ENCODE results near the gene MCUR1.
"Not testable (repeated sequence)": the region's sequence is repeated elsewhere in the genome, so short reads cannot be mapped to it uniquely, and the experiment has no call there.

MCUR1 gene

DNA sequence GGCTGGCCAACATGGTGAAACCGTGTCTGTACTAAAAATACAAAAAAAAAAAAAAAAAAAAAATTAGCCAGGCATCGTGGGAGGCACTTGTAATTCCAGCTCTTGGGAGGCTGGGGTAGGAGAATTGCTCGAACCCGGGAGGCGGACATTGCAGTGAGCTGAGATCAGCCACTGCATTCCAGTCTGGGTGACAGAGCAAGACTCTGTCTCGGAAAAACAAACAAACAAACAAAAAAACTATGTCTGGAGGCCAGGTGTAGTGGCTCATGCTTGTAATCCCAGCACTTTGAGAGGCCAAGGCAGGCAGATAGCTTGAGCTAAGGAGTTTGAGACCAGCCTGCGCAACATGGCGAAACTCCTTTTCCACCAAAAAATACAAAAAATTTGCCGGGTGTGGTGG is 38.9 kb downstream of the MCUR1 start:
- DNase-seq, result not testable (repeated sequence)

DNA sequence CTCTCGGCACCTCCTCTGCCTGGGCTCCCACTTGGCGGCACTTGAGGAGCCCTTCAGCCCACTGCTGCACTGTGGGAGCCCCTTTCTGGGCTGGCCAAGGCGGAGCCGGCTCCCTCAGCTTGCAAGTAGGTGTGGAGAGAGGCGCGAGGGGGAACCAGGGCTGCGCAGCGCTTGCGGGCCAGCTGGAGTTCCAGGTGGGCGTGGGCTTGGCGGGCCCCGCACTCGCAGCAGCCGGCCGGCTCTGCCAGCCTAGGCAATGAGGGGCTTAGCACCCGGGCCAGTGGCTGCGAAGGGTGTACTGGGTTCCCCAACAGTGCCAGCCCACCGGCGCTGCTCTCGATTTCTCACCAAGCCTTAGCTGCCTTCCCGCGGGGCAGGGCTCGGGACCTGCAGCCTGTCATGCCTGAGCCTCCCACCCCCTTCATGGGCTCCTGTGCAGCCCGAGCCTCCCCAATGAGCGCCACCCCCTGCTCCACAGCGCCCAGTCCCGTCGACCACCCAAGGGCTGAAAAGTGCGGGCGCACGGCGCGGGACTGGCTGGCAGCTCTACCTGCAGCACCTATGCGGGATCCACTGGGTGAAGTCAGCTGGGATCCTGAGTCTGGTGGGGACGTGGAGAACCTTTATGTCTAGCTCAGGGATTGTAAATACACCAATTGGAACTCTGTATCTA is 41.9 kb downstream of the MCUR1 start:
- not testable (repeated sequence) for DNase-seq

DNA sequence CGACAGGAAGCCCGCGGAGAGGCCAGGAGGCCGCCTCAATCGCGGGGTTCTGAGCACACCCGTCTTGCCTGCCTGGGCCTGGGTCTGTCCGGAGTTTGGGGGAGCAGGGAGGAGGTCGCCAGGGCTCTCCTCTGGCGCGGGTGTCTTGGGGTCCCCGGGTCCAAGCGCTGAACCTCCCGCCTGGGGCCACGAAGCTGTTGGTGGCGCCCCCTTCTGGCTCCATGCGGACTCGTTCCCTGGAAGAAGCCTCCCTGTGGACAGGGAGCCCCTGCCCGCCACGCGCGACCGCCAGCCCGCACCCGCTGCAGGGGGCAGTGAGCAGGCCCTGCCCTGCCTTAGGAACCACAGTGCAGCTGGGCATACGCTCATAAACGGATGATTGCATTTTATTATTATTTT is 44.7 kb downstream of the MCUR1 start:
- DNase-seq, result no peak

DNA sequence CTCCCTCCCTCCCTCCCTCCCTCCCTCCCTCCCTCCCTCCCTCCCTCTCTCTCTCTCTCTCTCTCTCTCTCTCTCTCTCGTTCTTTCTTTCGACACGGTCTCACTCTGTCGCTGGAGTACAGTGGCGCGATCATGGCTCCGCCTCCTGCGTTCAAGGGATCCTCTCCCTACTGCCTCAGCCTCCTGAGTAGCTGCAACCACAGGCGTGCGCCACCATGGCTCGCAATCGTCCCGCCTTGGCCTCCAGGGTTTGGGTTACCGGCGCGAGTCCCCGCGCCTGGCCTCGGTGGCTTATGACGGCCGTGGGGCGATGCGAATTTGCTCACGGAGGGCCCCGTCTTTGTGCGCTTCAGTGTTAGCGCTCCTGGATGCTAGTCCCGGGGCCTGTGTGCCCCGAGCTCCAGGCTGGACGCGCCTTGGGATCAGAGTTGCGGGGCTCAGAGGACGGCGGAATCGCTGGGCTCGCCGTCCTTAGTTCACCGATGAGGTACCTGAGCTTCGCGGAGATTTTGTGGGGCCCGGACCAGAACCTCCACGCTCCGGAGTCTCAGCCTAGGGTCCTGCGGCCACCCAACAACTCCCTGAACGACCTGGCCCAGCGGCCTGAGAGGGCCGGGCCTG is 45.2 kb downstream of the MCUR1 start:
- DNase-seq, result no peak

DNA sequence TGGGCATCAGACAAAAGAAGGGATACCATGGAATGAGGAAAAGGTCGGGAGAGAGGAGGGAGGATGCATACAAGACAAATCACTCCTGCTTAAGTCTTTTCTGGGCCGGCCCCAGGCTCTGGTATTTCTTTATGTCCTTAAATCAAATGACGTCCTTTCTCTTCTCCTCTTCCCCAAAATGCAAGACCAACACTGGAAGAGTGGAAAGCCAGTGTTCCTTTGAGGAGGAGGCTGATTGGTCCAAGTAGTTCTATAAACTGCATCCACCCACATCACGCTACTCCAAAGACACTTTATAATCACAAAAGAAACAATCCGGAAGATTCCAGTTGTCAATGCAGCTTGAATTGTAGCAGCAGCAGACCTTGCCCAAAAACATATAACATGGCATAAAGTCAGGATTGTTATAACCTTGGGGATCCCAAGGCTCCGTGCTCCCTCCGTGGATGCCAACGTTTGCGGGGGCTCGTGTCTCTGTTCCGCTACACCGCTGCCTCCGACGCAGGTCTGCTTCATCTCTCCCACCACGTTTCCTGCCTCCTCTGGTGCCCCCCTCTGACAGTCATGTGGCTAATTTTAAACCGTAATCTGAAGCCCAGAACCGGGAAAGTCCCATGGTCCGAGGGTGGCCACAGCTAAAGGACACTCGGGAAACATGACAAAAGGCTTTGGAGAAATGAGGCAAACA is 47.1 kb downstream of the MCUR1 start:
- DNase-seq, result no peak

DNA sequence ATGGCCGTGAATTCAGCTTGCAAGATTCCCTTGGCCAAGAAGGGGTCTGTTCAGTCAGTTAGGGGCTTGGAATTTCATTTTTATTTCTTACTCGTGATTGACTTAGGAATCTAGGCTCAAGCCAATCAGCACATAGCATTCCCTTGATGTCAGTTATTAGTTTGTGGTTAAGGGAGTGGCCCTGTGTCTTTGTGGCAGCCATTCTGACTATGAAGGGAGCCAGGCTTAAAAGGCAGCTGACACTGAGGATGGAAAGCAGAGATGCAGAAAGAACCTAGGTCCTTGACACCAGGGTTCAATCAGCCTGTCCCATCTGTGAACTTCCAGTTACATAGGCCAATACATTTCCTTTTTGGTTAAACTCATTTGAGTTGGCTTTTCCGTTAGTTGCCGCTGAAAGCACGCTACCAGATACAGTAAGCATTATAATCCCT is 48.1 kb downstream of the MCUR1 start:
- DNase-seq, result no peak

DNA sequence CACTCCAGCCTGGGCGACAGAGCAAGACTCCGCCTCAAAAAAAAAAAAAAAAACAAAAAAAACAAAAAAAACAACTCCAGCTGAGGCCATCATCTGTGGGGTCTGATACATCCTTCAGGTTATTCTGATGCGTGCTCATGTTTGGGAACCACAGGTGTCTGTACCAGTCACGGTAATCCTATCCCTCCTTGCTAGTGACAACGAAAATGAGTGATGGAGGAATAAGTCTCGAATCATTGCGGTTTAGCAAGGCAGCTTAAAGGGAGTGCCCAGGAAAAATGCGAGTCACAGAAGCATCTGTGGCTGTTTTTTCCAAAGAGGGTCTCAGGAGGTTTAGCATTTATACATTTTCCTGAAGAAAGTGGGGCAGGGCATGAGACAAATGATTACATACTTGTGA is 48.8 kb downstream of the MCUR1 start:
- DNase-seq, result no peak

DNA sequence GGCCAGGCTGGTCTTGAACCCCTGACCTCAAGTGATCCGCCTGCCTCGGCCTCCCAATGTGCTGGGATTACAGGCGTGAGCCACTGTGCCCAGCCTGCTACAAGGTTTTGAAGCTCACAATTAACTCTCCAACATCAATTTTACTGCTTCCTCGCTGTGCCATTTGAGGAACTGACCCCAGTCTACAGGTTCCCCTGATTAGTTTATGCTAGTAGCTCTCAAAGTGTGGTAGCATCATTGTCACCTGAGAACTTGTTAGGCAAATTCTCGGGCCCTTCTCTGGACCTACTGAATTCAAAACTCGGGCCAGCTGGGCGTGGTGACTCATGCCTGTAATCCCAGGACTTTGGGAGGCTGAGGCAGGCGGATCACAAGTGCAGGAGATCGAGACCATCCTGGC is 49.4 kb downstream of the MCUR1 start:
- DNase-seq, result no peak

DNA sequence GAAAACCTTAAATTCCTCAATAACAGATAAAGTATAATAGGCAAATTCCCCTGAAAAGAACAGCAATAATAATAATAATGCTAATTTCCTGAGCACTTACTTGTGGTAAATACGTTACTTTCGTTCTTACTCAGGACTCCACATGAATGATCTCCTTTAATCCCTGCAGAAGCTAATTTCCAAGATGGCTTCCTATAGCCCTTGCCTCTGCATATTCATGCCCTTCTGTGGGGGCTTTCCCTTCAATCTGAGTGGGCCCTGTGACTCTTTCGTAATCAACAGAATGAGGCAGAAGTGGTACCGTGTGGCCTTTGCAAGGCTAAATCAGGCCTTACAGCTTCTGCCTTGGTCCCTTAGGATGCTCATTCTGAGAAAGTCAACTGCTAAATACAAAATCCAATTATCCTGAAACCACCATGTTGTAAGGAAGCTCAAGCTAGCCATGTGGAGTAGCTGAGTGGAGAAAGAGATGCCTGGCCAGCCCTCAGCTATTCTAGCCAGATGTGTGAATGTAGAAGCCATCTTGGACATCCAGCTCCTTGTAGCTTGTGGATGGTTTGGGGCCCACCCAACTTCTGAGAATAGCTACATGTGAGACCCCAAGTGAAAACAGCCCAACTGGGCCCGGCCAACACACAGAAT is 50.5 kb downstream of the MCUR1 start:
- DNase-seq, result no peak

DNA sequence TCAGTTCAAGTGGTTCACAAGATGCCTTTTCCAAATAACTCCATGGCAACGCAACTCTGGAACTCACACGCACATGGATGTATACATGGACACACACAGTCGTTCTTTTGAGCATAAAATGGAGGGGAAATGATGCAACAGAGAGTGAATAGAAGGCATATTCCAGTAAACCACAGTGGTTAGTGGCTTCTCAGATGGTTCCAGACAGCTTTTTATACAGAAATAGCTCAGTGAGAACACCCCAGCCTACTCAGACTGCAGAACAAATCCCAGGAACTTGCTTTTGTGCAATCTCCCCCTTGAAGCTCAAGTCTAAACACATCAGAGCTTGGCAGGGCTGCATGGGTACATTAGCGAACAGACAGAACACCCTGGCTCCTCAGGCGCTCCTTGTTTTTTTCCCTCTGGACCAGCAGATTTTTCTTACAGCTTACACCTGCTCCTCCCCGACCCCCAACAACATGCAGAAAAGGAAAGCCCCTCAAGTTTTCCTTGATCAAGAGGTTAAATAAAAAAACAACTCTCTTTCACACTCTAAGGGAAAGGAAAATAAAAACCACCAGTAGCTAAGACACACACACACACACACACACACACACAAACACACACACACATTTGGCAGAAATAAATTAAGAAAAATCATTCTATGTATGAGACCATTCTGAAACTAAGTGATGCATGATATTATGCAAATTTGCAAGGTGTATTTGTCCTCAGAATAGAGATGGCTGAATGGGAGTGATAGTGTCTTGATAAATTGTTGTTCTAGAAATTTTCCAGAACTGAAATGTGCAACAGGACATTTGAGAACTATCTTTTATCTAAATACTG is 51.5 kb downstream of the MCUR1 start:
- no peak for DNase-seq

DNA sequence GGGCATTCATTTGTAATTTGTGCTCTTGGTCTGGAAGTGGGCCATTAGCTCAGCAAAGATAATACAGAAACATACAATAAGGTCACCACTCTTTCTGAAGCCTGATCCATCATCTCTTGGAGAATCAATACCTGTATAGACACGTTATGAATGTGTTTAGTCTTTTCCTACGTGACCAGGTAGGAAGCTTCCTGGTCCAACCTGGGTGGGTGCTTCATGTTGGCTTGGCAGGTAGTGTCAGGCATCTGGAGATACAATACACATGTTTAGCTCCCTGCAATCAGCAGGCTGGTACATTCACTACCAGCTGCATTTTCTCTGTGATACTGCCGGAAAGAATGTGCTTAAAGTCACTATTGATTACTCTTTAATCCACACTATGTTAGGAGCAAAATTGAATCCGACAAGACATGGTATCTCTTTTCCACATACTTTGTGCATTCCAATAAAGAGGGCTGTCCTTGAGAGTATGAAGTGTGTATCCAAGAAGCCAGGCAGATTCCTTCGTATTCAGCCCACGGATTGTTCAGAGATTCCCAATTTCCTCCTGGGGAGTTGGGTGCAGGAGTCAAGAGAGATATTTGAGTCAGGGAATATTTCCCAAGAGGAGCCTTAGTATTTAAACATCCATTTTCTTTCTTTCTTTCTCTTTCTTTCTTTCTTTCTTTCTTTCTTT is 52.9 kb downstream of the MCUR1 start:
- DNase-seq, result no peak

DNA sequence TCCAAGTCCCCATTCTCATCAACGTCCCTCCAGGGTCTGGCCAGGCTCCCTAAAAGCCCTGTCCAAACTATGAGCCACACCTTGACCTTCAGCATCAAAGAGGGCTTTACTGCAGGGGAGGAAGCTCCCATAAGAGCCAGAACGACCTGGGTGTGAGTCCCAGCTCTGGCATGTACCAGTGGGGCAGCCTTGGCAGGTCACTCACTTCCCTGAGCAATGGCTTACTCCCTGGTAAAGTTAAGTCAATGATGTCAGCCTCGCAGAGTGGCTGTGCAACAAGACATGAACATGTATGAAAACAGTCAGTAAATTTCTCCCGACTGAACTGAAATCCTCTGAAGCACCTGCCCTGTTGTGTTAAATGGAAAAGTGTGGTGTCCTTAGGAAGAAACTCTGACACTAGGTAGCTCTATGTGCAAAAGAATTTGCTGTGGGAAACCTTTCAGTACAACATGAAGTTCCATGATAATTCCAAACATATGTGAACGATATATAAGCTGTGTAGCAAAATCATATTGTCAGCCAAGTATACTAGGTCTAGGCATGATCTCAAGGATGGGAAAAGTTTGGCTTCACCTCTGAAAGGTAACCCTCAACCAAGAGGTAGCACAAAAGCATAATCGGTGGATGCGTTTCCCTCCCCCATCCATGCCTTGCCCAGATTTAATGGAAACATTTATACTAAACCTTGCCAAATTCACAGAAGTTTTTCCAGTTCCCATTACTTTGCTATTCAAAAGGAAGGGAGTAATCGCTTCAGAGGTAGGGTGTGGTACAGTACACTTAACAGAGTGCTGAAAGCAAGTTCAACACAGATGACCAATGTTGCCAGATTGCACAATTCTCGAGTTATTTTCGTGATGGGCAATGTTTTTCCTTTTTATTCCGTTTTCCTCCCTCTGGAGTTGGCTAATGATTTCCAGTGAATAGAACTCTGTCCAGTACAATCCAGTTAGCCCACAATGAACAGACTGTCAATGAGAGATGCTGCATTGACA is 53.8 kb downstream of the MCUR1 start:
- DNase-seq, result no peak

DNA sequence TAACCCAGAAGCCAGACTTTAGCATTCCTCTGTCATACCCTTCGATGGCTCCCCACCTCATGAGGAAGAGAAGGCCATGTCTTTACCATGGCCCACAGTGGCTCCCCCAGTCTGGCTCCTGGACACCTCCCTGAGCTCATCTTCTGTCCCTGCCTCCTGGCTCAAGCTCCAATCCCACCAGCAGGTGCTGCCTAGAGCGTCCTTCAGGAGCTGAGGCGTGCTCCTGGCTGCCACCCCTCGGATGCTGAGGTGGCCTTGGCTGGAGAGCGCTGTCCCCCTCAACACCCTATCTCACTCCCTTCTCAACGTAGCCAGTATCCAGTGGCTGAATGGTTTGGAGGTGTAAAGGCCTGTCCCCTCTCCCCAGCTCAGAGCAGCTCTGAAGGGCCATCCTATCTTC is 55.3 kb downstream of the MCUR1 start:
- DNase-seq, result no peak

DNA sequence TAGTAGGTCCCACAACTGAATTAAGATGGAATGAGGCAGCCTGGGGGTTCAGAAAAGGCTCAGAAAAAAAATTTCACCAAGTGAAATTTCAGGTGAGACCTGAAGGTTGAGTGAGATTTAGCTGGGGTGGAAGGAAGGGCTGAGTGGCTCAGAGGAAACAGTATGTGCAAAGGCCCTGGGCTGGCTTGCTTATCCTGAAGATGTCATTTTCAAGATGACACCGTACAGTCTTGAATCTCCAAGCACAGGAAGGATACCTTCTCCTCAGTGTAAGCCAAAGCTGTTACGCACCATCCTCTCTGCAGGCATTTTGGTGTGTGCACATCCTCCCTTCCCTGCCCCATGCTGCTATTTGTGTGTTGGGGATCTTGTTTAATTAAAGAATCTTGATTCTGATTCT is 59.7 kb downstream of the MCUR1 start:
- DNase-seq, result no peak

DNA sequence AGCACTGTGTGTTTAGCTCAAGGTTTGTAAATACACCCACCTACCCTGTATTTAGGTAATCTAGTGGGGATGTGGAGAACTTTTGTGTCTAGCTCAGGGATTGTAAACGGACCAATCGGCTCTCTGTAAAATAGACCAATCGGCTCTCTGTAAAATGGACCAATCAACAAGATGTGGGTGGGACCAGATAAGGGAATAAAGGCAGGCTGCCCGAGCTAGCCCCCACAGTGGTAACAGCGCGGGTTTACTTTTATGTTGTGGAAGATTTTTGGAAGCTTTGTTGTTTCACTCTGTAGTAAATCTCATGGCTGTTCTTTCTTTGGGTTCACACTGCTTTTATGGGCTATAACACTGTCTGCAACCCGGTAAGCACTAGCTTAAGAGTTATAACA is 70.6 kb downstream of the MCUR1 start:
- DNase-seq, result no peak

DNA sequence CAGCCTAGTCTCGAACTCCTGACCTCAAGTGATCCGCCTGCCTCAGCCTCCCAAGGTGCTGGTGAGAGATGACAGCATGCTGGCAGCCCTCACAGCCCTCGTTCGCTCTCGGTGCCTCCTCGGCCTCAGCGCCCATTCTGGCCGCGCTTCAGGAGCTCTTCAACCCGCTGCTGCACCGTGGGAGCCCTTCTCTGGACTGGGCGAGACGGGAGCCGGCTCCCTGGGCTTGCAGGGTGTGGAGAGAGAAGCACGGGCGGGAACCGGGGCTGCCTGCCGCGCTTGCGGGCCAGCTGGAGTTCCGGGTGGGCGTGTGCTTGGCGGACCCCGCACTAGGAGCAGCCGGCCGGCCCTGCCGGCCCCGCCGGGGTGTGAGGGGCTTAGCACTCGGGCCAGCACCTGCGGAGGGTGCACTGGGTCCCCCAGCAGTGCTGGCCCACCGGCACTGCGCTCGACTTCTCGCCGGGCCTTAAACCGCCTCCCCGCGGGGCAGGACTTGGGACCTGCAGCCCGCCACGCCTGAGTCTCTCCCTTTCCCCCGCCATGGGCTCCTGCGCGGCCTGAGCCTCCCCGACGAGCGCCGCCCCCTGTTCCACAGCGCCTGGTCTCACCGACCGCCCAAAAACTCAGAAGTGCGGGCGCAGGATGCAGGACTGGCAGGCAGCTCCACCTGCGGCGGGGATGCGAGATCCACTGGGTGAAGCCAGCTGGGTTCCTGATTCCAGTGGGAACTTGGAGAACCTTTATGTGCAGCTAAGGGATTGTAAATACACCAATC is 71.2 kb downstream of the MCUR1 start:
- DNase-seq, result no peak

DNA sequence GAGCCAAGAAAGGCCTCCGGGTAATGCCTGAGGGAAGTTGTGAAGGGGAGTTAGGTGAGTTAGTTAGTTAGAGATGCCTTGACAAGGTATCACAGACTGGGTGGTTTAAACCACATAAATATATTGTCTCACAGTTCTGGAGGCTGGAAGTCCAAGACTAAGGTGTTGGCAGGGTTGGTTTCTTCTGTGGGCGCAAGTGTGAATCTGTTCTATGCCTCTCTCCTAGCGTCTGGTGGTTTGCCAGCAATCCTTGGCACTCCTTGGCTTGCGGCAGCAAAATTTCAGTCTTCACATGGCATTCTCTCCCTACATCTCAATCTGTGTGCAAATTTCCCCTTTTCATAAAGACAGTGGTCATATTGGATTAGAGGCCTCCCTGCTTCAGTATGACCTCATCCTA is 73.0 kb downstream of the MCUR1 start:
- no peak for DNase-seq

Data from cerebellar nuclear complex (tissue), 1 donor.